GM12878 (cell line): ENCODE results near the gene NOL11.

Experiments
- BACH1 ChIP-seq: fragments of 450-650 bp; IDR thresholded peaks from 2 replicates; pipeline ENCODE4 v1.6.1; 2017; ENCODE audit warnings: mild to moderate bottlenecking, borderline replicate concordance
- EP300 ChIP-seq, 2 experiments: fragments of 150-350 bp in 1 of 2; IDR thresholded peaks; 2 replicates each; pipeline ENCODE4 v1.6.1; 2011 to 2012; ENCODE audit warnings: low read depth in 2 of 2, low read length in 2 of 2, borderline replicate concordance in 1 of 2, improper control_type of control experiment in 1 of 2, inconsistent platforms in 1 of 2; ENCODE audit not compliant: control insufficient read depth in 1 of 2
- MTA2 ChIP-seq: fragments of 450-650 bp; IDR thresholded peaks from 2 replicates; pipeline ENCODE4 v1.6.1; 2016; ENCODE audit warnings: low read depth, mild to moderate bottlenecking, moderate library complexity
- NBN ChIP-seq: fragments of 450-650 bp; IDR thresholded peaks from 2 replicates; pipeline ENCODE4 v1.6.1; 2016
- POLR2A ChIP-seq: IDR thresholded peaks from 2 replicates; pipeline ENCODE4 v1.6.1; 2011; ENCODE audit warnings: low read depth, mild to moderate bottlenecking, low read length
- POLR2AphosphoS5 ChIP-seq: IDR thresholded peaks from 2 replicates; pipeline ENCODE4 v1.6.1; 2011; ENCODE audit warnings: mild to moderate bottlenecking, low read length, inconsistent platforms
- TF ChIP-seq, protein P1 (sequence below): IDR thresholded peaks from 2 replicates; pipeline ENCODE4 v1.6.1; 2011; ENCODE audit warnings: borderline replicate concordance, low read depth, mild to moderate bottlenecking, moderate library complexity, mixed read lengths, low read length; ENCODE audit not compliant: insufficient read depth; ENCODE audit errors: extremely low read length

DNA sequence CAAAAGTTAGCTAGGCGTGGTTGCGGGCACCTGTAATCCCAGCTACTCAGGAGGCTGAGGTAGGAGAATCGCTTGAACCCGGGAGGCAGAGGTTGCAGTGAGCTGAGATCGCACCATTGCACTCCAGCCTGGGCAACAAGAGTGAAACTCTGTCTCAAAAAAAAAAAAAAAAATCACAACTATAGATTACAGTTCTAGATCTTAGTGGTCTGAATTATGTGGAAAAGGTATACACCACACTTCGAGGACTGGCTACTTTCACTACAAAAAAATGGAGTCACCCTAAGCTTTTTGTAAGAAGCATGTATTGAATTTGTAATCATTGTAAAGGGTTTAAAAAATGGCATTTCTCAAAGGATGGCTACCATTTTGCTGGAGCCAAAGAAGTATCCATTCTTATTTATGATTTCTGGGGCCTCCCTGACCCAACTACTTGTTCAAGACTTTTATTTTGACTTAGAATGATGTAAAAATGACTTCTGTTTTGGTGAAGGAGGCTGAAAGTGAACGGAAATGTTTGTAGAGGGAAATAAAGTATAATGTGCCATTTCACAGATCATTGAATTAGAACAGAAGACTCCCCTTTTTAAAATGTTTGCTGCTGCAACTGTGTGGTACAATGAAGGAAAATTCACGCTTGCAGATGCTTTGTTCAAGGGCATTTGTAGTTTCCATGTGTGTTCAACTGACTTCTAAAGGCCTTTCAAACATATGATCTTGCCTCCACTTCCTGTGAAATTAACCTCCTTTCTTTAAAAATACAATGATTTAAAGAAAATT is 37.1 kb upstream of the NOL11 start:
- TF ChIP-seq POLR2AphosphoS5 (no peak), POLR2A (no peak), NBN (no peak), BACH1 (no peak), MTA2 (no peak), EP300 (IDR thresholded peaks at IDR 0.05; ENCODE audit: borderline replicate concordance in 1 of 2, control insufficient read depth in 1 of 2, low read depth in 2 of 2, low read length in 2 of 2) (no peak)
- TF ChIP-seq, protein P1, sequence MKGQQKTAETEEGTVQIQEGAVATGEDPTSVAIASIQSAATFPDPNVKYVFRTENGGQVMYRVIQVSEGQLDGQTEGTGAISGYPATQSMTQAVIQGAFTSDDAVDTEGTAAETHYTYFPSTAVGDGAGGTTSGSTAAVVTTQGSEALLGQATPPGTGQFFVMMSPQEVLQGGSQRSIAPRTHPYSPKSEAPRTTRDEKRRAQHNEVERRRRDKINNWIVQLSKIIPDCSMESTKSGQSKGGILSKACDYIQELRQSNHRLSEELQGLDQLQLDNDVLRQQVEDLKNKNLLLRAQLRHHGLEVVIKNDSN: no peak
